Fibroblast of mammary gland (primary cell): ENCODE results near the gene FERD3L.

Experiments
- DNase-seq: peaks from one replicate; pipeline ENCODE4 v3.0.0-alpha.2; 2010; ENCODE audit warnings: low read depth
- H3K4me3 ChIP-seq: 2 replicates; pipeline ENCODE4 v1.5.1; 2011; ENCODE audit warnings: low read depth, mild to moderate bottlenecking, low read length, moderate library complexity; ENCODE audit not compliant: control insufficient read depth
- TF ChIP-seq, protein P1 (sequence below): conservative IDR thresholded peaks from 2 replicates; pipeline ENCODE4 v1.5.1; 2011; ENCODE audit warnings: low read depth, low read length, inconsistent platforms; ENCODE audit not compliant: control insufficient read depth, insufficient read depth

FERD3L gene

DNA sequence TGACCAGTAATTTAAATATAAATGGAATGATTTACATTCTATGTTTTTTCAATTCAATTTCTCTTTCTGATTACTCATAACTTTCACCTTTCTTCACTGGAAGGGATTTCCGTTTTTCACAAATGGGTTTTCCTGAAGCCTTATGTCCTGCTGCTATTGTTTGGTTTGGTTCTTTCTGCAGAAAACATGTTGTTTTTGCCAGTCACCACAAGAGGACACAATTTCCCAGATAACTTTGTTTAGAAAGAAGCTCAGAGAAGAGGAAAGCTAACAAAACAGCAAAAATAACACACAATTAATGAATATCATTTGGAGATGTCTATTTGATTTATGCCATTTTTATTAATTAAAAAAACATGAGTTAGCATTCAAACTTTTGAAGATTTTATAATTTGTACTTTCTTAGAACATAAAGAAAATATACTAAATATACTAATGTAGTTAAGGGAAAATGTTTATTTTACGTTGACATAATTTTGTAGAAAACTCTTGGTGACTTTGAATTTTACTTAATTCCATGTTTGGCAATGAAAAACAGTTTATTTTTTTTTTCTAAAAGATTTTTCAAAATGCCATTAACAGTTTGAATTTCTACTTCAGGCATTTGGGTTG lies 23.1 kb downstream of the FERD3L start:
- TF ChIP-seq, protein P1, sequence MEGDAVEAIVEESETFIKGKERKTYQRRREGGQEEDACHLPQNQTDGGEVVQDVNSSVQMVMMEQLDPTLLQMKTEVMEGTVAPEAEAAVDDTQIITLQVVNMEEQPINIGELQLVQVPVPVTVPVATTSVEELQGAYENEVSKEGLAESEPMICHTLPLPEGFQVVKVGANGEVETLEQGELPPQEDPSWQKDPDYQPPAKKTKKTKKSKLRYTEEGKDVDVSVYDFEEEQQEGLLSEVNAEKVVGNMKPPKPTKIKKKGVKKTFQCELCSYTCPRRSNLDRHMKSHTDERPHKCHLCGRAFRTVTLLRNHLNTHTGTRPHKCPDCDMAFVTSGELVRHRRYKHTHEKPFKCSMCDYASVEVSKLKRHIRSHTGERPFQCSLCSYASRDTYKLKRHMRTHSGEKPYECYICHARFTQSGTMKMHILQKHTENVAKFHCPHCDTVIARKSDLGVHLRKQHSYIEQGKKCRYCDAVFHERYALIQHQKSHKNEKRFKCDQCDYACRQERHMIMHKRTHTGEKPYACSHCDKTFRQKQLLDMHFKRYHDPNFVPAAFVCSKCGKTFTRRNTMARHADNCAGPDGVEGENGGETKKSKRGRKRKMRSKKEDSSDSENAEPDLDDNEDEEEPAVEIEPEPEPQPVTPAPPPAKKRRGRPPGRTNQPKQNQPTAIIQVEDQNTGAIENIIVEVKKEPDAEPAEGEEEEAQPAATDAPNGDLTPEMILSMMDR = peak; percentile 94
- DNase-seq = peak; percentile 78
- H3K4me3 ChIP-seq = no peak overlapping the region

DNA sequence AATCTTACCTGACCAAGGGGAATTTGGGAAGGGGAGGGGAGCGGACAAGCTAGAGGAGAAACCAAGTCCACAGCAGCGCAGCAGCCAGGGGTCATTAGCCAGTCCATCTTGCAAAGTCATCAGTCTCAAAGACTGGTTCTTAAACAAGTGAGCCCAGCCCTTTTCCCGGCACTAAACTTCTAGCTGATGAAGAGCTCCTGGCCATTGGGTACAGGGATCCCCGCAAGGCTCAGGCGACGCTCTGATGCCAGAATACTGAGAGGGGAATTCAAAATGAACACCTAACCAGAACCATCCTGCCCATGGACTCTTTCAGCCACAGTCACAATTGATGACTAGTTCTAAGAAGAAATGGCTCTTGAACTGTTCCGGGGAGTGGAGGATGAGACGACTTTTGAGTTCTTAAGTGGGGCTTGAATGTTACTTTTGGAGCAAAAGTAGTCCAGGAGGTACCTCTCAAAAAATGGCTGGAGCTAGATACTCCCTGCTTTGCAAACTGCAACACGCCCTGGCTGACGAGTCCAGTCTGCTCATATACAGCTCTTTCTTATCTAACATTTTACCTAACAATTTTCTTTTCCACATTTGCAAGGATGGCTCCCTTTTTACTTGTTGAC lies 25.2 kb downstream of the FERD3L start:
- TF ChIP-seq, protein P1 = no peak
- DNase-seq = no peak
- no peak overlapping the region for H3K4me3 ChIP-seq

DNA sequence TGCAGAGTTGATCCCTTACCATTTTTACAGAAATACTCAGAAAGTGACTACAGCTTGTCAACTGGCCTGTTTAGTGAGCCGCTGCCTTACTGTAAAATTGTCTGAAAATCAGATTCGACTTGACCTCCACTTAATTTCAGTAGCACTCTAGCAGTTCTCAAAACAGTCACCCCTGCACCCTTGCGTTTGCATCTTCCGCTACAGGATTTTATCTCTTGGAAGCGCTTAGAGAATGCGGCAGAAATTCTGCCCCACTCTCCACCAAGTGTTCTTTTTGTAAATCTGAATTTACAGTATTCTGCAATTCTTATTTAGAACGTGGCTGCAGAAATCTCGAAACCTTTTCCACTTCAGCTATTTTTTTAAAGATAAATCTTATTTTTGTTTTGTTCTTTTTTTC lies 25.8 kb downstream of the FERD3L start:
- TF ChIP-seq, protein P1 = no peak
- DNase-seq = no peak
- H3K4me3 ChIP-seq = no peak overlapping the region

DNA sequence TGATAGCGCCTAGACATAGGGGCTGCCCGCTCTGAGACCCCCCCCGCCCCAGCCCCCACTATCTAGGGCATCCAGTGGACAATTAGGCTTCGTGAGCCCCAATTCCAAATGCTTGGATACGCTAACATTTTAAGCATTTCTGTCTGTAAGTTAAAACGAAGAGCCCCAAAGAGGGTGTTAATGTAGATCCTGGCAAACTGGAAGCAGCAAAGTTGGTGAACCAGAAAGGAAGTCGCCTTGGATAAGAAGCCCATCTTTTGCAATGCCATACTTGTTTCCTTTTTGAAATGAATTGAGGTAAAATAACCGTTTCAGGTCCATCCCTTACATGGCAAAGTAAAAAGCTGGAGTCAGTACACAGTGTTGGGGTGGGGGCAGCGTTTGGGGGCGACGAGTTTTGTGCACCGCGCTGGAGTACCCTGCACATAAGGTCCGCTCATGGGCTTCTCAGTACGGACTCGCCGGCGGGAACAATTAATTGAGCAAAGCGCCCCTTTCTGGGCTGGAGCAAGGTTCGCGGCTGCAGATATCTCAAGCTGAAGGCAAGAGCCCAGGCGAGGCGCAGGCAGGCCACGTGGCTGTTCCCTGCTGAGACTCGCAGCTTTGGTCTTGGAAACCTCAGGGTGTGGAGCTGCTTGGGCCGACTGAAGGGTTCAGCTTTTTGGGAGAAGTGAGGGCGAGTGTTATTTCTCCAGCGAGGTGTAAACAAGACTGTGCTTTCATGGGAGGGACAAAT lies 26.4 kb downstream of the FERD3L start:
- TF ChIP-seq, protein P1 = no peak
- H3K4me3 ChIP-seq = no peak overlapping the region
- no peak for DNase-seq

DNA sequence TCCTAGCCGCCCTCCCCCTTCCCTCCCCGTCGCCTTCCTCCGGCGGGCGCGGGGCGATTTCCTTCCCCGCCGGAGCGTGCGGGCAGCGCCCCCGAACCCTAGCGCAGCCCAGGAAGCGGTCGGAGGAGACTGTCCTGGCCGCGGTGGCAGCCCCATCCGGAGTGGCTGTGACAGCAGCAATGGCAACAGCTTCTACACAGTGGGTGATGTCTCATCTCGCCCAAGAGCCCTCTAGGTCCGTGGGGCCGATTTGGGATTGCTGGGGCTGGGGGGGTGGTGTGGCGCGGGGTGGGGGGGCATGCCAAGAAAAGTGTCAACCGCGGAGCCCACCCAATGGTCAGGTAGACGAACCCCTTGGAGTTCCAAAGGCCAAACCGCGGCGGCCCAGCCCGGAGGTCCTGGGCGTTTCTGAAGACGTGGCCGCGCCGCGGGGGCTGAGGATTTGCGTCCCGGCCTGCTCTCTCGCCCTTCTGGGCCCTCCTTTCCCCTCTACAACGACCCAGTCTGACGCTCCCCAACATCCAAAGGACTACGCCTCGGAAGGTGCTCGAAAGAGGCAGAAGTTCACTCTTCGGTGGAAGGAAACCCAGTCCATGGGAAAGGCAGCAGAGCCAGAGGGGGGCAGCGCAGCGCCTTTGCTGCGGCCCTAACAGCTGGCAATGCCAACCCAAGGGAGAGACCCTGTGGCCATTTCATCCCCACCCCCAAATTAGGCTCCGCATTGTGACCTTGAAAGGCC lies 27.2 kb downstream of the FERD3L start:
- DNase-seq = peak; percentile 30
- TF ChIP-seq, protein P1 = peak; percentile 38
- H3K4me3 ChIP-seq = peak overlapping the region; percentile 97

DNA sequence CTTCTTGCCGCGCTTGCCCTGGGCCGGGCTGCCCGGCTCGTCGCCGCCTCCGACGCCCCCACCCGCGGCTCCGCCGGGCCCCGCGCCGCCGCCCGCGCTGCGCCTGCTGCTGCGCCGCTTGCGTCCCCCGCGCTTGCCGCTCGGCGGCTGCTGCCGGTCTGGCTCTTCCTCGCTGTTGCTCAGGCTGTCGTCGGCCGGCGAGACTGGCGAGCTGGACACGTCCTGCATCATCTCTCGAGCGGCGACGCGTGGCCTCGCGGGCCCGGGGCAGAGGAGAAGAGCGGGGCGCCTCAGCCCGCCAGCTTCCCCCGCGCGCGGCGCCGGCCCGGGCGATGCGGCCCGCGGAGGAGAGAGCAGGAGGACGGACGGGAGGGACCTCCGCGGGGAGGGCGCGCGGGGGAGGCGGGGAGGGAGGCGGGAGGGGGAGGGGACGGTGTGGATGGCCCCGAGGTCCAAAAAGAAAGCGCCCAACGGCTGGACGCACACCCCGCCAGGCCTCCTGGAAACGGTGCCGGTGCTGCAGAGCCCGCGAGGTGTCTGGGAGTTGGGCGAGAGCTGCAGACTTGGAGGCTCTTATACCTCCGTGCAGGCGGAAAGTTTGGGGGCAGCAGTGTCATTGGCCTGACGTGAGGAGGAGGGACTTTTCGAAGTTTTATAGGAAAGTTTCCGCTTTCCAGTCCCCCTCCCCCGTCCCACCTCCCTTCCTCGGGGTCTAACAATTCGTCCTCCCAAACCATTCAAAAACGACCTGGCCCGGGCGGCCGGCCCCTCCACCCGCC lies 27.9 kb downstream of the FERD3L start, which contains the start of gene TWIST1:
Gene TWIST1, minus strand, starts transcription at position 546 of the 779 bp plus-strand sequence. Its CDS starts 315 bp downstream, at position 231.
- H3K4me3 ChIP-seq = peak within 1 kb of the TSS; percentile 97

More for the DNA sequence above, 27.9 kb downstream of the FERD3L start, which contains the start of gene TWIST1:
- TF ChIP-seq, protein P1 = no peak
- DNase-seq = peak; percentile 94
